ENCODE measurements around the gene ZNHIT2. TPM values are rescaled to one million over a fixed set of nuclear protein-coding genes. Genes with fewer than 3 reads are reported as not detected.

The ZNHIT2 gene
- total and polyA plus RNA-seq, 2 of the 13 experiments (the other 11 are each of a cell fraction or from before 2014, with no cell fraction given), result 1.1 to 6.5 TPM

DNA sequence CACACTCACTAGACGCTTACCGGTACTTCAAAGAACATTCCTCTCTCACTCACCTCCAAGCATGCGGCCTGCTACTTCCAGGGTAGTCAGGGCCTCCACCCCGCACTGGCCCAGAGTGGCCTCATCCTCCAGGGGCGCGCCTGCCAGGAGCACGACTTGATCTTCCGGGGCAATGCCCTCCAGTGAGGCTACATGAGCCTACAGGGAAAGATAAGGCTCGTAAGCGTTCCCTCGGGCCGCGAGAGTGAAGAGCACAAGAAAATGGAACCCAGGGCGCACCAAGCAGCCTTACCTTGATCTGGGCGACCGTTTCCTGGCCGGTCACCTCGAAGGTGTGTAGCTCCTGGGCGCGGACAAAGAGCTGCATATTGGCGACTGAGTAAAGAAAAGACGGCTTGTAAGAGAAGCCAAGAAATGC lies 4.0 kb upstream of the ZNHIT2 start (continued):
- TF ChIP-seq, protein P1, sequence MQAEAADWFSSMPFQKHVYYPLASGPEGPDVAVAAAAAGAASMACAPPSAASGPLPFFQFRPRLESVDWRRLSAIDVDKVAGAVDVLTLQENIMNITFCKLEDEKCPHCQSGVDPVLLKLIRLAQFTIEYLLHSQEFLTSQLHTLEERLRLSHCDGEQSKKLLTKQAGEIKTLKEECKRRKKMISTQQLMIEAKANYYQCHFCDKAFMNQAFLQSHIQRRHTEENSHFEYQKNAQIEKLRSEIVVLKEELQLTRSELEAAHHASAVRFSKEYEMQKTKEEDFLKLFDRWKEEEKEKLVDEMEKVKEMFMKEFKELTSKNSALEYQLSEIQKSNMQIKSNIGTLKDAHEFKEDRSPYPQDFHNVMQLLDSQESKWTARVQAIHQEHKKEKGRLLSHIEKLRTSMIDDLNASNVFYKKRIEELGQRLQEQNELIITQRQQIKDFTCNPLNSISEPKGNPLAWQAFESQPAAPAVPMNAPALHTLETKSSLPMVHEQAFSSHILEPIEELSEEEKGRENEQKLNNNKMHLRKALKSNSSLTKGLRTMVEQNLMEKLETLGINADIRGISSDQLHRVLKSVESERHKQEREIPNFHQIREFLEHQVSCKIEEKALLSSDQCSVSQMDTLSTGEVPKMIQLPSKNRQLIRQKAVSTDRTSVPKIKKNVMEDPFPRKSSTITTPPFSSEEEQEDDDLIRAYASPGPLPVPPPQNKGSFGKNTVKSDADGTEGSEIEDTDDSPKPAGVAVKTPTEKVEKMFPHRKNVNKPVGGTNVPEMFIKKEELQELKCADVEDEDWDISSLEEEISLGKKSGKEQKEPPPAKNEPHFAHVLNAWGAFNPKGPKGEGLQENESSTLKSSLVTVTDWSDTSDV (CRISPR knock-in tag; IDR thresholded peaks at IDR 0.05), result 0 out of 2 replicates have a peak, but pooled peaks have one; percentile 54
- TF ChIP-seq, protein P2, sequence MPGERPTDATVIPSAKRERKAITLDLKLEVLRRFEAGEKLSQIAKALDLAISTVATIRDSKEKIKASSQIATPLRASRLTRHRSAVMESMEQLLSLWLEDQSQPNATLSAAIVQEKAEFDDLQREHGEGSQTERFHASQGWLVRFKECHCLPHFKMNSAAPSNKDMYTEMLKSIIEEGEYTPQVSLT (CRISPR knock-in tag; IDR thresholded peaks at IDR 0.05; ENCODE audit: borderline replicate concordance, low read depth), result no peak
- TF ChIP-seq, protein P3, sequence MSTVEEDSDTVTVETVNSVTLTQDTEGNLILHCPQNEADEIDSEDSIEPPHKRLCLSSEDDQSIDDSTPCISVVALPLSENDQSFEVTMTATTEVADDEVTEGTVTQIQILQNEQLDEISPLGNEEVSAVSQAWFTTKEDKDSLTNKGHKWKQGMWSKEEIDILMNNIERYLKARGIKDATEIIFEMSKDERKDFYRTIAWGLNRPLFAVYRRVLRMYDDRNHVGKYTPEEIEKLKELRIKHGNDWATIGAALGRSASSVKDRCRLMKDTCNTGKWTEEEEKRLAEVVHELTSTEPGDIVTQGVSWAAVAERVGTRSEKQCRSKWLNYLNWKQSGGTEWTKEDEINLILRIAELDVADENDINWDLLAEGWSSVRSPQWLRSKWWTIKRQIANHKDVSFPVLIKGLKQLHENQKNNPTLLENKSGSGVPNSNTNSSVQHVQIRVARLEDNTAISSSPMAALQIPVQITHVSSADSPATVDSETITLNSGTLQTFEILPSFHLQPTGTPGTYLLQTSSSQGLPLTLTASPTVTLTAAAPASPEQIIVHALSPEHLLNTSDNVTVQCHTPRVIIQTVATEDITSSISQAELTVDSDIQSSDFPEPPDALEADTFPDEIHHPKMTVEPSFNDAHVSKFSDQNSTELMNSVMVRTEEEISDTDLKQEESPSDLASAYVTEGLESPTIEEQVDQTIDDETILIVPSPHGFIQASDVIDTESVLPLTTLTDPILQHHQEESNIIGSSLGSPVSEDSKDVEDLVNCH (CRISPR knock-in tag; IDR thresholded peaks at IDR 0.05), result 0 out of 2 replicates have a peak, but pooled peaks have one; percentile 19
- TF ChIP-seq, protein P4, sequence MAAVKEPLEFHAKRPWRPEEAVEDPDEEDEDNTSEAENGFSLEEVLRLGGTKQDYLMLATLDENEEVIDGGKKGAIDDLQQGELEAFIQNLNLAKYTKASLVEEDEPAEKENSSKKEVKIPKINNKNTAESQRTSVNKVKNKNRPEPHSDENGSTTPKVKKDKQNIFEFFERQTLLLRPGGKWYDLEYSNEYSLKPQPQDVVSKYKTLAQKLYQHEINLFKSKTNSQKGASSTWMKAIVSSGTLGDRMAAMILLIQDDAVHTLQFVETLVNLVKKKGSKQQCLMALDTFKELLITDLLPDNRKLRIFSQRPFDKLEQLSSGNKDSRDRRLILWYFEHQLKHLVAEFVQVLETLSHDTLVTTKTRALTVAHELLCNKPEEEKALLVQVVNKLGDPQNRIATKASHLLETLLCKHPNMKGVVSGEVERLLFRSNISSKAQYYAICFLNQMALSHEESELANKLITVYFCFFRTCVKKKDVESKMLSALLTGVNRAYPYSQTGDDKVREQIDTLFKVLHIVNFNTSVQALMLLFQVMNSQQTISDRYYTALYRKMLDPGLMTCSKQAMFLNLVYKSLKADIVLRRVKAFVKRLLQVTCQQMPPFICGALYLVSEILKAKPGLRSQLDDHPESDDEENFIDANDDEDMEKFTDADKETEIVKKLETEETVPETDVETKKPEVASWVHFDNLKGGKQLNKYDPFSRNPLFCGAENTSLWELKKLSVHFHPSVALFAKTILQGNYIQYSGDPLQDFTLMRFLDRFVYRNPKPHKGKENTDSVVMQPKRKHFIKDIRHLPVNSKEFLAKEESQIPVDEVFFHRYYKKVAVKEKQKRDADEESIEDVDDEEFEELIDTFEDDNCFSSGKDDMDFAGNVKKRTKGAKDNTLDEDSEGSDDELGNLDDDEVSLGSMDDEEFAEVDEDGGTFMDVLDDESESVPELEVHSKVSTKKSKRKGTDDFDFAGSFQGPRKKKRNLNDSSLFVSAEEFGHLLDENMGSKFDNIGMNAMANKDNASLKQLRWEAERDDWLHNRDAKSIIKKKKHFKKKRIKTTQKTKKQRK (IDR thresholded peaks at IDR 0.05; ENCODE audit: low read length), result no peak
- no peak for TF ChIP-seq ZMYM4 (CRISPR knock-in tag; IDR thresholded peaks at IDR 0.05)
- TF ChIP-seq, protein P5, sequence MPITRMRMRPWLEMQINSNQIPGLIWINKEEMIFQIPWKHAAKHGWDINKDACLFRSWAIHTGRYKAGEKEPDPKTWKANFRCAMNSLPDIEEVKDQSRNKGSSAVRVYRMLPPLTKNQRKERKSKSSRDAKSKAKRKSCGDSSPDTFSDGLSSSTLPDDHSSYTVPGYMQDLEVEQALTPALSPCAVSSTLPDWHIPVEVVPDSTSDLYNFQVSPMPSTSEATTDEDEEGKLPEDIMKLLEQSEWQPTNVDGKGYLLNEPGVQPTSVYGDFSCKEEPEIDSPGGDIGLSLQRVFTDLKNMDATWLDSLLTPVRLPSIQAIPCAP (CRISPR knock-in tag; IDR thresholded peaks at IDR 0.05; ENCODE audit: low read depth), result no peak
- no peak for TF ChIP-seq RORA (CRISPR knock-in tag; IDR thresholded peaks at IDR 0.05)
- no peak for TF ChIP-seq TMF1 (CRISPR knock-in tag; IDR thresholded peaks at IDR 0.05; ENCODE audit: low read depth)
- no peak for TF ChIP-seq ZNF230 (CRISPR knock-in tag; IDR thresholded peaks at IDR 0.05)
- no peak for TF ChIP-seq ZNF44 (CRISPR knock-in tag; IDR thresholded peaks at IDR 0.05)
- TF ChIP-seq GTF3A (CRISPR knock-in tag; conservative IDR thresholded peaks at IDR 0.05), result no peak
- TF ChIP-seq, protein P6, sequence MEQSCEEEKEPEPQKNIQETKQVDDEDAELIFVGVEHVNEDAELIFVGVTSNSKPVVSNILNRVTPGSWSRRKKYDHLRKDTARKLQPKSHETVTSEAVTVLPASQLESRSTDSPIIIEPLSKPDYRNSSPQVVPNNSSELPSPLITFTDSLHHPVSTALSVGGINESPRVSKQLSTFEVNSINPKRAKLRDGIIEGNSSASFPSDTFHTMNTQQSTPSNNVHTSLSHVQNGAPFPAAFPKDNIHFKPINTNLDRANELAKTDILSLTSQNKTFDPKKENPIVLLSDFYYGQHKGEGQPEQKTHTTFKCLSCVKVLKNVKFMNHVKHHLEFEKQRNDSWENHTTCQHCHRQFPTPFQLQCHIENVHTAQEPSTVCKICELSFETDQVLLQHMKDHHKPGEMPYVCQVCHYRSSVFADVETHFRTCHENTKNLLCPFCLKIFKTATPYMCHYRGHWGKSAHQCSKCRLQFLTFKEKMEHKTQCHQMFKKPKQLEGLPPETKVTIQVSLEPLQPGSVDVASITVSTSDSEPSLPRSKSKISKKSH (CRISPR knock-in tag; IDR thresholded peaks at IDR 0.05; ENCODE audit: borderline replicate concordance), result peak; percentile 5; the same call in 1 of the 2 replicates
- no peak for TF ChIP-seq ZNF234 (CRISPR knock-in tag; conservative IDR thresholded peaks at IDR 0.05)
- TF ChIP-seq ZNF672 (CRISPR knock-in tag; IDR thresholded peaks at IDR 0.05), result no peak
- TF ChIP-seq KDM1A (CRISPR knock-in tag; IDR thresholded peaks at IDR 0.05), result no peak
- TF ChIP-seq ZBTB20 (CRISPR knock-in tag; IDR thresholded peaks at IDR 0.05; ENCODE audit: borderline replicate concordance, low read depth), result no peak
- TF ChIP-seq ZNF34 (CRISPR knock-in tag; IDR thresholded peaks at IDR 0.05; ENCODE audit: borderline replicate concordance), result 0 out of 2 replicates have a peak, but pooled peaks have one; percentile 19
- TF ChIP-seq ZNF703 (CRISPR knock-in tag; IDR thresholded peaks at IDR 0.05; ENCODE audit: borderline replicate concordance), result no peak
- no peak for TF ChIP-seq SIX4 (CRISPR knock-in tag; IDR thresholded peaks at IDR 0.05)
